DND-41 (cell line): ENCODE measurements around the gene JPH3.

Experiments
- CTCF ChIP-seq: IDR thresholded peaks from 2 replicates; pipeline ENCODE4 v1.5.1; 2012; ENCODE audit warnings: borderline replicate concordance, low read length, moderate library complexity, mild to moderate bottlenecking; ENCODE audit not compliant: poor library complexity, severe bottlenecking; ENCODE audit errors: extremely low read depth
- EZH2 ChIP-seq: IDR thresholded peaks from 3 replicates; pipeline ENCODE4 v1.6.1; 2012; ENCODE audit warnings: borderline replicate concordance, low read depth, mild to moderate bottlenecking, moderate library complexity, low read length, inconsistent platforms; ENCODE audit not compliant: severe bottlenecking

GRCh38 chr16:87641721-87642120 is 39.4 kb downstream of the JPH3 start:
- TF ChIP-seq CTCF (no peak), EZH2 (no peak)
